NCI-H1417 (cell line): ENCODE data around the gene CHST15.

ENCODE experiments used
- DNase-seq, 3 experiments: peaks; one replicate each; lab custom pipeline; 2025; lab: John Stamatoyannopoulos, UW

Gene CHST15

DNA sequence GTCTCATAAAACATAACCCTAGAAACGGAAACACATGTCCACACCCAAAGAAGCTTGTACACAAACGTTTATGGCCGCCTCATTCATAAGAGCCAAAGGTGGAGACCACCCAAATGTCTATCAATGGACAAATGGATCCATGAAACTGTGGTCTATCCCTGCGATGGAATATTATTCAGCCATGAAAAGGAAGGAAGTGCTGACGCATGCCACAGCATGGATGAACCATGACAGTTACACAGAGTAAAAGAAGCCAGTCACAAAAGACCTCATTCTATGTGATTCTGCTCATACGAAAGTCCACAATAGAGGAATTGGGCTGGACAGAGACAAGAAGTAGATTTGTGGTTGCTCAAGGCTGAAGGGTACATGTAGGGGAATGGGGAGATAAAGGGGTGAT, 10.8 kb downstream of the CHST15 start:
- no peak for DNase-seq

DNA sequence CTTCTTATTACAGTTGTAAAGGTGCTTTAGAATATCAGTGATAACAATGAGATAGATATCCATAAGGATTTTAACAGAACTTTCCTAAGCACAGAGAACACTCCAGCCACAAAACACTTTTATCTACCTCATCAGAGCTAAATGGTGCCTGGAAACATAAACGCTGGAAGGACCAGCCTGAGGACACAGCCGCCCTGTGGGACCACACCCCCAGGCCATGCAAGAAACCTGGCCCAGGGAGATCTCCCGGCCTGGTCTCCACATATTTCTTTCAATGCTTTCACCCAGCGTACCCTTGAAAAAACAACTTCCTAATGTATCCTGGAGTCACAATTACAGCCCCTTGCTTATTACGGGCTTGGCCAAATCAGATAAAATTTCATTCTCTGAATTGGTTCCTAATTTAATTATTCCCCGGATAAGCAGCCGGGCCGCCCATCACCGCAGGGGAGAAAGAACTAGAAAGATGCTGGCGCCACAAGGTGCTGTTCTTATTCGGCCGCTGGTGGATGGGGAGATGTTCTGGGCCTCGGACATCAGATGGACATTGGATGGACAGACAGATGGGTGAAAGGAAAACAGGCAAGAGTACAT, 11.8 kb downstream of the CHST15 start:
- no peak for DNase-seq

DNA sequence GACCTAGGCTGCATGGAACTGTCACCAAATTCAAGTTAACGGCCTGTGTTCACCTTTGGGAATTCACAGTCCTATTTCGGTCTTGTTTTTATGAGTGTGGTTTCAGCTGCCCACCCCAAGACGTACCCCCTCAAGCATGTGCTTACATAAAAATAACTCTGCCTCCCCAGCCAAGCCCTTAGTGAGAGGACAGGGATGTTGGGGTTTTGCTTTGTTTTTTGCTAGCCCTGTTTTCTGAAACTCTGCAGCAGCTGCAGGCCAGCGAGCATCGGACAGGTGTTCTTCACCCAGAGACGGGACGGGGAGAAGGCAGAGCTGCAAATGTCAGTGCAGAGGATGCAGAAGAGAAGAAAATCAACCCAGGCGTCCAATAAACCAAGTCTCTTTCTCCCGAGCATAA, 13.5 kb downstream of the CHST15 start:
- DNase-seq, result no peak

DNA sequence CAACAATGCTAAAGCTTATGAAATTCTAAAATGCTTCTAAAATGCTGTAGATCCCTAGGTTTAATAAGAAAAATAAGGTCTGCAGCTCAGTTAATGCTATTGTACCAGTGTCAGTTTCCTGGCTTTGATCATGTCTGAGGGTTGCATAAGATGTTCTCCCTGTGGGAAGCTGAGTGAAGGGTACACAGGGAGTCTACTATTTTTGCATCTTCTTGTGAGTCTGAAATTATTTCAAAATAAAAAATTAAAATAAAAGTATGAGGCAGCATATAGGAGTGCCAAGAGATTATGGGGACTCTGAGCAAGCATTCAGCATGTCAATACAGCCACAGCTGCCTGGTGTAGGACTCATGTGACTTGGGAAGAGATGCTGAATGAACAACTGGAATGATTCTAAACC, 14.7 kb downstream of the CHST15 start:
- no peak for DNase-seq

DNA sequence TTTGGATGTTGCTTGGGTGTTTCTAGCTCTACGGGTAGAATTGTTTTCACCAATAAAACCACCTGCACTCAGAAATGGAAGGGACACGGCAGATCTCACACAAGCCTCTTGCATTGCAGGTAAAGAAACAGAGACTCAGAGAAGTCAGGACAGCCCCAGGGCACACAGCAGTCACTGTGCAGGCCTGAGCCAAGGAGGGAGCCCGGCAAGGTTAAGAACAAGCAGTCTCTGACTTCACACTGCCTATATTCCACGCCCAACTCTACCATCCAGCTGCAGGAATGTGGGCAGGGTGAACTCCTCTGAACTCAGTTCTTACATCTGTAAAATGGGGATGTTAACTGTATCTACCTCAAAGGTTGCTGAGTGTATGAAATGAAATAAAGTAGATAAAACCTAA, 15.4 kb downstream of the CHST15 start:
- no peak for DNase-seq

DNA sequence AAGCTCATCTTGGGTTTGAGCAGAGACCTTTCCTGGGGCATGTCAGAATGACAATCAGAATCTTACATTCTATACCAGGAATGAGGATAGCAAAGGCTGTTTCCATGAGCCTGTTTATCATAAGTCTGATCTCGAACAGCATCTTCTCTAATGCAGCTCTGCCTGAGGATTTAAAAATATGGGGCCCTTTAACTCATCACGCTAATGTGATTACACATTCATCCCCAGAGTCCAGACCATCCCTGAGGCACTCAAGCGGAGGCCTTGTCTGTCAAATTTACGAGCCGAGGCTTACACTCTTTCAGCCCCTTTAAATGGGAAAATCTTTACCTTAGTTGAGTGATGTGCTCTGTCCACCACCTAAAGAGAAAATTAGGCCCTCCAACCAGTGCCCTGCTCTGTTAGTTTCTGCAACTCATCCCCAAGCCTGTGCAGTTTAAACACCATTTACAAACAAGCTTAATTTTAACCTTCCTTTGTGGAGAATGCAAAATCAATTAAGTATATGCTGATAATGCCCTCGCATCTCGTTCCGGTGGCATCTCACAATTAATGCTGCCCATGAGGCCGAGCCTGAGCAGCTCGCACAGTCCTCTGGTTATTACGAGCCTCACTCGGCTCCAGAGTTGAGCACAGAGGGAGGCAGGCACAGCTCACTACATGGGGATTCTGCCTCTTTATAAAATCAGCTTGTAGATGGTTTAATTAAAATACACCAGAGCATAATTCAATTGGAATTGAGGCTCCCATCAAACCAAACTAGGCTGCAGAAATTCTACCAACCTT, 16.0 kb downstream of the CHST15 start:
- DNase-seq, result peak in 2 of 3 experiments; percentile 26 to 74

DNA sequence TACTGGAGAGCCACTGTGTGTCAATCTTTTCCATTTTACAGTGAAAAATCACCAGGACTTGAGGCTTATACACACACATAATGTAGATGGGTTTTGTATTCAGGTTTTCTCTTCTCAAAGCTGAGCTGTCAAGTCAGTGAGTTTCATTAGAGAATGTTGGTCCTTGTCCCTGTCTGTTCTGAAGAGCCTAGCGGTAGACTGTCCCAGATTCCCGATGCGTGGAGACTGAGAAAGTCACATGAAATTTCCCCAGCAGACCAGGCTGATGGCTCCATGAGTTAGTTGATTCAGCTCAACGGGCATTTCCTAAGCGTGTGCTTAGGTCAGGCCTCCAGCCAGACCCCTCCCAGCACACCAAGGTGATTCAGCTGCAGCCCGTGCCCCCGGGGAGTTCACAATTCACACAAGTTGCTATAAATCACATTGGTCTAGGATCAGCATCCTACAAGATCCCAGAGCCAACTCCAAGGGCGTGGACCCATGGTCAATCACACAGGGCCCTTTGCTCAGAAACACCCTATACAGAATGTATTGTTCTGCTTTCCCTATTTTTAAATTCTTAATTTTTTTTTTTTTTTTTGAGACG, 17.2 kb downstream of the CHST15 start:
- no peak for DNase-seq

DNA sequence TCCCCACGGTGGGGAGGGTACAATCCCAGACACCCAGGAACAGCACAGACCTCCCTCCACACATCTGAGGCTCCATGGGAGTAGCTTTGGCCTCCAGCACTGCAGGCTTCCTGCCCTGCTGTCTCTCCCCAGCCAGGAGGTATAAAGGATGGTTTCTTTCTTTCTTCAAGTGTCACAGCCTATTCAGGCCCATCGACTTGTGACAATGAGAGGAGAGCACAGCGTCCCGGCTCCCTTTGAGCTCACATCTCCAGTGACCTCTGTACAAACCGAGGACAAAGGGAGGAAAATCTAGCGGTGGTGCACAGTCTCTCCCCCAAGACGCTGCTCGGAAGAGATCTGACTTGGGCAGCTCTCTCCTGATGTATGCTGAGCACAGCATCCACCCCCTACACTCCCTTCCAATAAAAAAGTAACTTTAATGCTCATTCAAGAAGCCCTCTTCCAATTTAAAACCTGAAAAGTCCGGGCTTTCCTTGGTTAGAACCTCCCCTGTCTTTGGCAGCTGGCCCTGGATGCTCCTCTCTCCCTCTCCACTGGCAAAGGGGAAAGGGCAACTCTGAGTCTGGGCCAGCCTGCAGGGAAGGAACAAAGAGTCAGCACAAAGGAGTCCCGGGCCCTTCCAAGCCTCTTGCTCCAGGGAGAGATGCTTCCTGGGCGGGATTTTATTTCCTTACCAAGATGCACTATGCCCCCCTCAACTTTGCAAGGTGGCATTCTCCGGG, 18.0 kb downstream of the CHST15 start:
- DNase-seq, result no peak

DNA sequence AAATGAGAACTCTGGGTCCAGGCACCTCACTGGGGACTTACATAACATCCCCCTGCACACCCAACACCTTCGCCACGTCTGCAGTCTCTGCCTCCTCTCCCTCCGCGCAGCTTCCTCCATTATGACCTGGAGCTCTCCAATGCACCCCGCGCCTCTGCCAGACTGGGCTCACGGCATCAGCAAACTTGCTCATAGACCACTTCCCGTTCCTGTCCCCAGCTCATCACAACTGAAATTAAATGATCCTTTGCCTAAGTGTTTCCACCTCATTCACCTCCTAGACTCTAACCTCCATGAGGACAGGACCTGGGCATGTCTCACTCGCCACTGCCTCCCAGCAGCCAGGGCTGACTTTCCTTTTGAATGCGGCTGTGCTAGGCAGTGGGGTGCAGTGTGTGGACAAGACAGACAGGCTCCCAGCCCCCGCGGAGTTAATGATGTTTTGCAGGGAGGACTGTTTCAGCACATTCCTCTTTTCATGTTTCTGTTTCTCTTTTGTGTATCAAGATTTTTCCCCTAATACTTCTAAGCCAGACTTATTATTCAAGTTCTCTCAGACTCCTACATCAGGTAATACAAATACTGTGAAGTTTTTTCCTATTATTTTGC, 18.8 kb downstream of the CHST15 start:
- no peak for DNase-seq

DNA sequence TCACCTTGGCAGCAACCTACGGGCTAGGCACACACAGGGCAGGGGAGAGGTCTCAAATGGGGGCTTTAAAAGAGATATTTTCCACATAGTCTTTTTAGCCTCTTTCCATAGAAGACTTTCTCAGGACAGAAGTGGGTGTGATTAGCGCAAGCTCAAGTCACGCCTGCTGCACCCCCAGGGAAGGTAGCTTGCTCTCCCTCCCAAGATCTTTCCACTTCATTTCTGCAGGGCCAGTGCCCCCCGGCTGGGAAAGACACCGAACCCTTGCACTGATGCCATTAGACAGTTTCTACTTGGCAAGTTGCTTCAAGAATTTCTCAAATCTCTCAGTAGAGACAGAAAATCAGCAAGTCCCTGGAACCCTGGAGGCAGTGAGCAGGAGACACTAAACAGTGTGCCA, 19.4 kb downstream of the CHST15 start:
- DNase-seq, result no peak

DNA sequence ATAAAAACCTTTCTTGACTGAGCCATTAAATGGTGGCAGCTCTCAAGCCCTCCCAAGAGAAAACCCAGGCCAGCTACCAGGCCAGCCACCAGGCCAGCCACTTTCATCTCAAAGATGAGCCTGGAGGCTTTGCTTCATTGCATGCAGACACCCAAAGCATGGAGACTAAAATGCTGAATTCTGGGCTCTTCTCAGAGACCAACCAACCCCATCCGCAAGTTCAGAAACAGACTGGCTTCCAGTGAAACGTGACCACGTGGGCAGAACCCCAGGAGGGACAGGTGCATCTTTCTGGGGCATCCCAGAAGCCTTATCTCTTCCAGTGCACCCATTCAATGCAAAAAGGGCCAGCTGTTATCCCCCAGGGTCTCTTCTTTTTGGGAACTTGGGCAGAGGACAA, 20.9 kb downstream of the CHST15 start:
- no peak for DNase-seq

DNA sequence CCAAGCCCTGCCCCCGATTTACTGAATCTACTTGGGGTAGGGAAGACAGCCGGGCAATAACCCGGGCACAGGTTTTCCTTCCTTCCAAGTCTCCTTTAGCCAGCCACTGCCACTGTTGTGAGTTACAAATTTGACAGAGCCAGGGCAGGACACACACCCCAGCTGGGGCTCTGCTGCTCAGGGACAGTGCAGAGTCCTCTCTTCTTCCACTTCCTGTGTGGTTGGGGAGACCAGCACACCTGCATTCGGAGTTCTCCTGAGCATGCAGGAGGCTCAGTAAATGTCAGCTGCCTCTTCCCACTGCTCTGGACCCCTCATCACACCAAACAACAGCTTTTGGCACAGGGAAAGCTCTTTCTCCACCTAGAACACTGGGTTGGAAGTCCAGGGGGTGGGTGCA, 21.3 kb downstream of the CHST15 start:
- no peak for DNase-seq

DNA sequence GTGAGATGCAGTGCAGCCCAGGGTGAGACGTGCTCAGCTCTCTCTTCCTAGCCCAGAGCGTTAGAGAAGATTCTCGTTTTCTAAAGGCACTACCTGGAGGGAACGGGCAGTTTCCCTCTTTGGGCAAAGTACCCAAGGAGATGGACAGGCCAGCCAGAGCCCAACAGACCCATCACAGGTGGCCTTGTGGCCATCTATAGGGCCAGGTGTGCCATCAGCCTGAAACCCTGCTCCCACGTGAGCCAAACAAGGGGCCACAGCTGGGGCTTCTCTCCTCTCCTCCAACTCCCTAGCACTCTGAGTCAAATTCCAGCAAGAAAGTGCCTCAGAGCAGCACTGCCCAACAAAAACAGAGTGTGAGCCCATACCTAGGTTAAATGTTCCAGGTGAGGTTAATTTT, 22.3 kb downstream of the CHST15 start:
- DNase-seq, result no peak

DNA sequence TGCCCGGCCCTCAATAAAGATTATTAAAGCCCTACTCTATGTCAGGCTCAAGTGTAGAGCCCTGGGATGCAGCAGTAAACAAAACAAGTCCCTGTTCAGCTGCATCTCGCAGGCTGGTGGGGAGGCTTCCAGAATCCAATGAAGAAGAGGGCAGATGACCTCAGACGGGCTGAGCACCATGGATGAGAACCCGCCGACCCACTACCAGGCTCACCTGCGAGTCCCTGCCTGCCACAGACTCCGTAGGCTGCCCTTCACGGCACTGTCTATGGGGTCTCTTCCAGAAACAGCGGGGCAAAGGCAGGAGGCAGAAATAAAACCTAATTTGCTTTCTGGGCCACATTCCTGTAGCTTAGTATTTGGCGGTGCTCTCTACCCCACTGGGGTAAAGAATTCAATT, 22.7 kb downstream of the CHST15 start:
- DNase-seq, result no peak

DNA sequence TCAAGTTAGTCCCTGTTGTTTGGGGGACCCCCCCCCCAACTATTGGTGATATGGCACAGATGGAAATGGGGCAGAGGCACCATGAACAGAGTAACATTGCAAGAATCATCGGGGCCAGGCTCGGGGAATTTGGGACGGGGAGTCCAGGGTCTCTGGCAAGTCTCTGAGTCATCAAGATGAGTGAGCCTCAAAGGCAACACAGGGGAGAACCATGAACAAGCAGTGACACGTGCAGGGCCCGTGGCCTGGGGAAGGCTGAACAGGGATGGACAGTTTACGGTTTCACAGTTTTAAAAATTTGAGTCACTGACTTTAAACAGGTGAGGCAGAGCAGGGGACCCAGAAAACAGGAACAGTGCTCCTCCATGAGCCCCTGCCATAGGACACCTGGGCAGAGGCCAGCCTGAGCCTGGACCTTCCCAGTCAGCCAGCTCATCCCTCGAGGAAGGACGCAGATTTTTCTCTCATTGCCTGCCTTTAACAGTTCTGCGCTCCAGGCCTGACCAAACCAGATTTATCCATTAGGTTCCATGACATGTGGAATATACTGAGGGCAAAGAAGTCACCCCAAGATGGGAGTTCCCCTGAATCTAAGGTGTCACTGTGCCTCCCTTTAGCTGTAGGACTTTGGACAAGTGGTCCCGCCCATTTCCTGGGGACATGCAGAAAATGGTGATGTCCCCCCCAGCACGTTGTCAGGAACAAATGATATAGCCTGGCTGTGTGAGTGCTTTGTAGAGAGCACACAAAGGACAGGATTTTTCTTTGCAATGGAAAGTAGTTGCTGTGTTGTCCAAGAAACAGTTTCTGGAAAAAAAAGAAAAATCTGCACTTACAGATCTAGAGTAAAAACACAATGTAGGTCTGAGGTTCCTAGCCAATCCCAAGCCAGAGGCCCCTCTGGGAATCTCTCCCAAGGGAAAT, 23.8 kb downstream of the CHST15 start:
- no peak for DNase-seq

DNA sequence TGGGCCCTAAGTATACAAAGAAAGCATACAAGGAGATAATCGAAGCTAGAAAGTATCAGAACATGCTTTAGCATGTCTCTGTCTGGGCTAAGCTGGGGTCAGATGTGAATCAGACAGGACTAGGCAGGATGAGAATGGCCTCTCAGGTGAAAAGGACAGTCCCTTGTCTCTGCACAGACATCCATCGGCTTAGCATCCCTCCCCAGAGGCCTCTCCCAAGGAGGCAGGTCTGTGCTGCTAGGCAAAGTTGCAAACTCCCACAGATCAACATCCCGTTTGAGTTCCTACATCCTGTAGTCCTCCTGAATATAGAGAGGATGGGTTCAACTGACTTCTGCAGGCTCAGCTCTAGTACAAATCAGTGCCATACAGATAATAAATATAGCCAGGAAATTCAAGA, 24.5 kb downstream of the CHST15 start:
- DNase-seq, result no peak

DNA sequence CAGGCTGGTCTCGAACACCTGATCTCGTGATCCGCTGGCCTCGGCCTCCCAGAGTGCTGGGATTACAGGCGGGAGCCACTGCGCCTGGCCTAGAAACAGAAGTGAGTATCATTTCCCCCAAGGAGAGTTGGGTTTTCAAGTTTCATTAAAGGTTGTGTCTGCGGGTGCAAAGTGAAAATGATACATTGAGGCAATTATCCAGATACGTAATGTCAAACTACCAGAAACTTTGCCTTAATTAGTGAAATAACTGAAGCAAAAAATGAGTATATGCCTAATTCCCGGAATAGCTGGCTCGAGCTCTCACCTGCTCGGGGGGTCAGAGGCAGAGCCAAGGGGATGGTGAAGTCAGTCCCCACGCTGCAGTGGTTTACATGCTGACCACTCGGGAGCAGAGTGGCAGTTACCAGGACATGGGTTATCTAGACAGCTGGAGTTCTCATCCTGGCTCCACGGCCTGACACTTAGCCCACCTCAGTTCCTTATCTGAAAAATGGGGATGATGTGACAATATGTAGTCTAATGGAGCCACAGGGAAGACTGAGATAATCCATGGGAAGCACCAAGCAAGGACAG, 25.5 kb downstream of the CHST15 start:
- DNase-seq, result no peak

DNA sequence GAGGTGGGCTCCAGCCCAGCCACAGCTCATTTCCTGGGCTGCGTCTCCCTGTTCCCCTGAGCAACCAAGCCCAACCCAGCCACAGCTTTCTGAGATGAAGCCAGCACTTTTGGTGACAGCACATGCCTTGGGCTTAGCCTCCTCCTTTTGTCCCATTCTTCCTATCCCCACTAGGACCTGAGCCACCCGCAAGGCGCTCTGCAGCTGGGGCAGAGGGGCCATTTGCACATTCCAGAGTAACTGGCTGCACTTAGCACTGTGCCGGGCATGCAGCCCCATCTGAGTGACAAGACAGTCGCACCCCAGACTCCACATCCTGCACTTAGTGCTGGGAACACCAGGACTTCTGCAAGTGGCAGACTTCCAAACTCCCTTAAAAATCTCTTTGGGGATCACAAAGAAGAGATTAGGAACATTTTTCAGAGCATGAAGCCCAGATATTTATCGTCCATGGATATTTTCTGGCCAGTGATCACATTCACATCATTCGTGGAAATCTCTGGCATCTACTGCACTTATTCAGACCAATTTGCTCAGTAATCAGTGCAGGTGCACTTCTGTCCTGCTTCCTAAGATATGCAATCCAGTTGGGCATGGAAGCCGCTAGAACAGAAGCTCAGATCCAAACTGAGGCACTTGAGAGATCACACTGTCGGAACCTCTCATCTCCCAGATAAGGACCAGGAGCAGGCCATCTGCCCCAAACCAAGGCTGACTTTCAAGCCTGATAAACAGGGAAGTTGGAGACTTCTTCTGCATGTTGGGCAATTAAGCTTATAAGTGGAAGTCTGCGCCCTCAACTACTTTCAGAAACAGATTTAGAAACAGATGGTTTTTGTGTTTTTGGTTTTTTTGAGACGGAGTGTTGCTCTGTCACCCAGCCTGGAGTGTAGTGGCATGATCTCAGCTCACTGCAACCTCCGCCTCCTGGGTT, 26.4 kb downstream of the CHST15 start:
- DNase-seq, result no peak

DNA sequence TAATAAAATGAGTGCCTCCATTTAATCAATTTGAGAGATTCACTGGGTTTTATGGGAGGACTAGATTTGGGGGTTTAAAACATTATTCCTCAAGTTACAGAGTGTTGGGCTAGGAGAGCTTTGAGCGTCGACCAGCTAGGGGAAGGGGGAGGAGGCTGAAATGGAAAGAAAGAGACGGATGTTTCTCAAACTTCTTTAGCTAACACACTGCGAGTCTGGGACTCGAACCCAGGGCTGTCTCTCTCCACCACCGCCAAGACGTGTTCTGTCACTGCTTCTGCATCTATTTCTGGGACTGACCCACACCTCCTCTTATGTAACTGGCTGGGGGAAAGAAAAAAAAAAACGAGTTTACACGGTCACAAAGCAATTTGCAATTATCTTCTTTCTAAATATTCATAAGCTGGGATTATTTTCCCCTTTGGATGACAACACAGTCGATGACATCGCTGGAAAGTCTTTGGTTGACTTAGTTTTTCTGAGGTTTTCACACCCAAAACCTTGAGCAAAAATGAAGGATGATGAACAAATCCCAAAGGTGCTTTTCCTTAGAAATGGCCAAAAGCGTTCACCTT, 27.2 kb downstream of the CHST15 start:
- no peak for DNase-seq
